Gastroesophageal sphincter (tissue), 4 donors: ENCODE measurements around the gene SDF4. TPM values are rescaled to one million over a fixed set of nuclear protein-coding genes. Genes with fewer than 3 reads are reported as not detected.

Experiments
- ATAC-seq: fragments of 150-250 bp; one replicate; pipeline ENCODE4 v1.9.1; 2016; ENCODE audit warnings: mild to moderate bottlenecking, moderate library complexity
- H3K27ac ChIP-seq, 4 donors: fragments of 200-600 bp; sonication (generic) in 3 of 4; 1 replicate in 3 of 4; 2 replicates in 1 of 4; pipeline ENCODE4 v1.5.1; 2016 to 2019
- H3K27me3 ChIP-seq: fragments of 200-600 bp; sonication (generic); one replicate; pipeline ENCODE4 v1.5.1; 2019
- H3K36me3 ChIP-seq, 2 donors: fragments of 200-600 bp; sonication (generic); one replicate each; pipeline ENCODE4 v1.5.1; 2019; ENCODE audit warnings: control low read depth in 1 of 2
- H3K4me1 ChIP-seq, 3 donors: fragments of 200-600 bp; sonication (generic); 1 replicate in 2 of 3; 2 replicates in 1 of 3; pipeline ENCODE4 v1.5.1; 2016 to 2019; ENCODE audit warnings: control low read depth in 2 of 3
- H3K4me3 ChIP-seq, 2 donors: fragments of 200-600 bp; sonication (generic); one replicate each; pipeline ENCODE4 v1.5.1; 2019; ENCODE audit warnings: mild to moderate bottlenecking in 1 of 2, moderate library complexity in 1 of 2
- H3K9me3 ChIP-seq, 3 donors: fragments of 200-600 bp; sonication (generic); one replicate each; pipeline ENCODE4 v1.5.1; 2017 to 2019; ENCODE audit warnings: control low read depth in 2 of 3
- CTCF ChIP-seq, 4 experiments: fragments of 200-600 bp in 2 of 4; fragments of 450-650 bp in 2 of 4; sonication (generic) in 1 of 4; IDR thresholded peaks; one replicate each; pipeline ENCODE4 v1.5.1; 2017 to 2019; ENCODE audit warnings: antibody characterized with exemption in 4 of 4, mild to moderate bottlenecking in 2 of 4, moderate library complexity in 2 of 4
- EP300 ChIP-seq: sonication (generic); formaldehyde crosslinking; IDR thresholded peaks from one replicate; pipeline ENCODE4 v1.6.1; 2017; ENCODE audit warnings: antibody characterized with exemption, mild to moderate bottlenecking
- POLR2A ChIP-seq, 2 donors: fragments of 450-650 bp; IDR thresholded peaks; one replicate each; pipeline ENCODE4 v1.6.1; 2017; ENCODE audit warnings: antibody characterized with exemption in 2 of 2, mild to moderate bottlenecking in 2 of 2, moderate library complexity in 1 of 2
- POLR2AphosphoS5 ChIP-seq: sonication (generic); formaldehyde crosslinking; IDR thresholded peaks from one replicate; pipeline ENCODE4 v1.6.1; 2017; ENCODE audit warnings: antibody characterized with exemption
- WGBS, 2 donors: methylation state at CpG; one replicate each; pipeline ENCODE4 v1.1.5; 2018; ENCODE audit warnings: low coverage in 1 of 2; 5-methylcytosine and 5-hydroxymethylcytosine counted together
- total RNA-seq, 4 donors: library from RNA; depleted of rRNA; stranded (reverse); fragments of >200 nt; gene quantifications; one replicate each; pipeline ENCODE4 v1.1.0, GENCODE V29; 2016

SDF4 gene
- total RNA-seq, 4 donors from 2014 or later: 84.2 to 115 (median 93.9) TPM

DNA sequence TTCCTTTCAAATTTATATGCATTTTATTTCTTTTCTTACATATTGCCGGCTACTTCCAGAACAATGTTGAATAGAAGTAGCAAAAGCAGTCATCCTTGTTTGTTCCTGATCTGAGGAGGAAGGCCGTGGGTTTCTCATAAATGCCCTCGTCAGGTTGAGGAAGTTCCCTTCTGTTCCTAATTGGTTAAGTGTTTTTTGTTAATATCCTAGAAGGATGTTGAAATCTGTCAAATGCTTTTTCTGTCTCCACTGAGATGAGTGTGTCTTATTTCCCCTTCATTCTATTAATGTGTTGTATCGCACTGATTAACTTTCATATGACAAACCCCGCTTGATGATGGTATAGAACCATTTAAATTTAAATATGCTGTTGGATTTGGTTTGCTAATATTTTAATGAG, 42.7 kb downstream of the SDF4 start:
- no peak overlapping the region for H3K27ac ChIP-seq
- TF ChIP-seq POLR2A (IDR thresholded peaks at IDR 0.05): no peak
- no peak for TF ChIP-seq CTCF (IDR thresholded peaks at IDR 0.05)
- TF ChIP-seq EP300: no peak
- no peak for TF ChIP-seq POLR2AphosphoS5
- H3K9me3 ChIP-seq: peaks cover 0 to 19% (median 0%) of the 10 kb centered on the region in 3 donors
- H3K4me3 ChIP-seq: no peak overlapping the region
- no peaks in the 10 kb centered on the region for H3K36me3 ChIP-seq
- no peaks in the 10 kb centered on the region for H3K4me1 ChIP-seq
- no peaks in the 10 kb centered on the region for H3K27me3 ChIP-seq
- no peak for ATAC-seq
- WGBS, 2 donors: 70% methylated on average over 4 to 5 of the region's 5 CpGs

- no peaks in the 10 kb centered on the region for H3K4me1 ChIP-seq
- H3K27ac ChIP-seq: no peak overlapping the region
- no peaks in the 10 kb centered on the region for H3K36me3 ChIP-seq
- no peak for TF ChIP-seq CTCF (IDR thresholded peaks at IDR 0.05)
- TF ChIP-seq POLR2A (IDR thresholded peaks at IDR 0.05): no peak
- TF ChIP-seq EP300: no peak
- no peak for TF ChIP-seq POLR2AphosphoS5
- H3K27me3 ChIP-seq: peaks cover 3% of the 10 kb centered on the region
- peaks cover 0 to 15% (median 0%) of the 10 kb centered on the region in 3 donors for H3K9me3 ChIP-seq
- no peak for ATAC-seq
- H3K4me3 ChIP-seq: no peak overlapping the region
Measured at GRCh38 chr1:1187938-1188337, 43.9 kb downstream of the SDF4 start.

DNA sequence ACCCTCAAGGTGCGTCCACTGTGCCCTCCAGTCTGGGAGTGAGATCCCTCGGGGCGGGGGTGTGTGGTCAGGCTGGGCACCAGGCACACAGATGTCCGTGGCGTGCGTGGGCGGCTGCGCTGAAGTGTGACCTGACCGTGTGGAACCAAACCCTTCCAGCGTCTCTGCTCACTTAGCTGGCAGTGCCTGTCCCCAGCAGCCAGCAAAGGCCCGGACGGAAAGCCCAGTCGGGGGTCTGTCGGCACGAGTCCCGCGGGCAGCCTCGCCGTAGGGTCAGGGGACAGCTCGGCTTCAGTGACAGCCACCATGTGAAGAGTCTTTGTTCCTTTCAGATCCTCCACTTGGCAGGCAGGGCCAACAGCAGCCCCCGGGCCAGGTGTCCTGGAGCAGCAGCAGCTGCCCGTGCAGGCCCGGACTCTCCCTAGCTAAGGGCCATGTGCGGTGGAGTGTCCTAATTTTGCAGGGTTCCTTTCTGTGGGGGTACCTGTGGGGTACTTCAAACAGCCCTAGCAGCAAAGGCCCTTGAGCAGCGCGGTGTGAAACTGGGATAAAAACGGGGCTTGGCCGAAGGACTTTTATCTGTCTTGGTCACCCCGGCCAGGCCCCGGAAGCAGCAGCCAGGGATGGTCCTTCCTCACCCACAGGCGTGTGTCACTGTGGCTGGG, 46.6 kb downstream of the SDF4 start:
- Histone ChIP-seq H3K36me3 (no peaks in the 10 kb centered on the region), H3K9me3 (peaks cover 0 to 9% (median 0%) of the 10 kb centered on the region in 3 donors), H3K27me3 (peaks cover 30% of the 10 kb centered on the region), H3K4me1 (peaks cover 0 to 4% (median 0%) of the 10 kb centered on the region in 3 donors), H3K27ac (no peak overlapping the region), H3K4me3 (no peak overlapping the region)
- WGBS, 2 donors: 95 to 100% methylated on average over 1 to 3 of the region's 31 CpGs
- no peak for ATAC-seq
- TF ChIP-seq POLR2AphosphoS5 (no peak), EP300 (no peak), CTCF (IDR thresholded peaks at IDR 0.05) (no peak), POLR2A (IDR thresholded peaks at IDR 0.05) (no peak)

DNA sequence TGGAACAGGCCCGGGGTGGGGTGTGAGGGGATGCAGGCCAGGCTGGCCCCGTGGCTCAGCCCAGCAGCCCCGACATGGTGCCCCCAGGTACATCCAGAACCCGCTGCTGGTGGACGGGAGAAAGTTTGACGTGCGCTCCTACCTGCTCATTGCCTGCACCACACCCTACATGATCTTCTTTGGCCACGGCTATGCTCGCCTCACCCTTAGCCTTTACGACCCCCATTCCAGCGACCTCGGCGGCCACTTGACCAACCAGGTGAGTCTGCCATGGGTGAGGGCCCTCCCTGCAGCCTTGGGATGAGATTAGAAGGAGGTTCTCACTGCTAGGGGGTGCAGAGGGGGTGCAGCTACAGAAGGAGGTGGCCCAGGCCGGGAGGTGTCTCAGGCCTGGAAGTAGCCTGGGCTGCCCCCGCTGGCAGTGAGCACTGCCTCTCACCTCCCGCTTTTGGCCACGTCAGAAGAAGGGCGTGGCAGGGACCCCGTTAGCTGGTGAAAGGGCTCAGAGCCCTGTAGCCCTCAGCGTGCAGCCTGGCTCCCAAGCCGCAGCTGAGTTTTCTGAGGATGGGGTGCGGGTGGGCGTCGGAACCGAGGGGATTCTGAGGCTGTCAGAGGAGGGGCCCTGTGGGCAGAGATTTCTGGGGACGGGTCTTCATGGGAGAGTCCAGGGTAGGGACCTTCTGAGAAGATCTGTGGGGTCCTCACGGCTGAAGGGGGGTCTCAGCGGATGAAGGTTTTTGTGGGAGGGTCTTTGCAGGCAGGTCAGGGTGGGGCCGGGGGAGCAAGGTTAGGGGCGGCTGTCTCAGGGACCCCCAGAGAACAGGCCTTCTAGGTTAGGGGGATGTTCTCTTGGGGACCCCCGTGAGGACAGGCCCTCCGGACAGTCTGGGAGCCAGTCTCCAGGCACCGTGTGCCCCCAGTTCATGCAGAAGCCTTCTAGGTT, 47.7 kb downstream of the SDF4 start:
- H3K27ac ChIP-seq: no peak overlapping the region
- WGBS, 2 donors: 55 to 100% methylated on average over 1 to 4 of the region's 33 CpGs
- H3K4me3 ChIP-seq: no peak overlapping the region
- no peak for ATAC-seq
- H3K4me1 ChIP-seq: peaks cover 0 to 4% (median 0%) of the 10 kb centered on the region in 3 donors
- no peaks in the 10 kb centered on the region for H3K36me3 ChIP-seq
- TF ChIP-seq EP300 (no peak), POLR2A (IDR thresholded peaks at IDR 0.05) (no peak), POLR2AphosphoS5 (no peak), CTCF (IDR thresholded peaks at IDR 0.05) (no peak)
- H3K9me3 ChIP-seq: peaks cover 0 to 9% (median 0%) of the 10 kb centered on the region in 3 donors
- H3K27me3 ChIP-seq: peaks cover 42% of the 10 kb centered on the region
